PFSK-1 (cell line): ENCODE results near the gene RRP8.

Source experiments
- FOXP2 ChIP-seq: optimal IDR thresholded peaks from 2 replicates; pipeline ENCODE3; 2011; ENCODE audit warnings: borderline replicate concordance, control low read depth, inconsistent platforms; ENCODE audit not compliant: insufficient read depth; ENCODE audit errors: extremely low read length, extremely low read depth
- POLR2AphosphoS5 ChIP-seq: IDR thresholded peaks from 2 replicates; pipeline ENCODE4 v1.6.1; 2012; ENCODE audit warnings: low read depth, mild to moderate bottlenecking, control low read depth, low read length, moderate library complexity
- SIN3A ChIP-seq: IDR thresholded peaks from 2 replicates; pipeline ENCODE4 v1.6.1; 2012; ENCODE audit warnings: mild to moderate bottlenecking, low read length, moderate library complexity, borderline replicate concordance; ENCODE audit not compliant: insufficient read depth
- TAF1 ChIP-seq: IDR thresholded peaks from 2 replicates; pipeline ENCODE4 v1.6.1; 2012; ENCODE audit warnings: low read length, control low read depth, borderline replicate concordance; ENCODE audit not compliant: insufficient read depth
- TF ChIP-seq, protein P1 (sequence below), 2 experiments: IDR thresholded peaks; 2 replicates each; pipeline versions ENCODE4 v1.6.1 to v1.8.0; 2011 to 2012; ENCODE audit warnings: low read depth in 2 of 2, low read length in 2 of 2, control low read depth in 1 of 2, inconsistent platforms in 1 of 2, mild to moderate bottlenecking in 1 of 2, moderate library complexity in 1 of 2; ENCODE audit not compliant: insufficient read depth in 1 of 2

The RRP8 gene

DNA sequence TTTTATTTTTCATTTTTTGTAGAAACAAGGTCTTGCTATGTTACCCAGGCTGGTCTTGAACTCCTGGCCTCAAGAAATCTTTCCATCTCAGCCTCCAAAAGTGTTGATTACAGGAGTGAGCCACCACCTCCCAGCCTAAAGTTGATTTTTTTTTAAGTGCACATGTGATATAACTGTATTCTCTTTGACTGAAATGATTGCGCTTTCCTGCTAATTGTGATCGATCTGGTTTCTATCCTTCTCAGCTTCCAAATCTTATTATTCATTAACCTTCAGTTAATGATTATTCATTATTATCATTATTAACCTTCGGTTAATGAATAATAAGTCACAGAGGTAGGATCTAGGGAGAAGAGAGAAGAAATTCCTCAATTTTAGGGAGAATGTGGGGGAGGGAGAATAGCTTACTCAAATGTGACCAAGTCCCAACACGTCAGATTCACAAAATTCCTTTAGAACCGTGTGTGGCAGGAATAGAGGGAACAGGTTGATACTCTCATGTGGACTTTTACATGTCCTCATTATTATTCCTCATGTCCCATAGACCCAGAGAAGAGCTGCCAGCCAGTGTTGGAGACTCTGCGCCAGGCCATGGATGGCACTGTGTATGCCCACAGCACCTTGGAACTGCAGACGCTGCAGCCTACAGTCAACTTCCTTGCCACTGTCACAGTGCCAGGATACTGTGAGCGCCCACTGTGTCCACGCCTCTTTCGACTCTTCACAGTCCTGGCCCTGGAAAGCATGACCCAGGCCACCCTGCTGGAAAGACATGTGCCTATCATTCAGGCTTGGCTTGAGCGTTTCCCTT is 47.1 kb downstream of the RRP8 start:
- TF ChIP-seq SIN3A (no peak), POLR2AphosphoS5 (no peak), TAF1 (no peak), FOXP2 (no peak)
- TF ChIP-seq, protein P1, sequence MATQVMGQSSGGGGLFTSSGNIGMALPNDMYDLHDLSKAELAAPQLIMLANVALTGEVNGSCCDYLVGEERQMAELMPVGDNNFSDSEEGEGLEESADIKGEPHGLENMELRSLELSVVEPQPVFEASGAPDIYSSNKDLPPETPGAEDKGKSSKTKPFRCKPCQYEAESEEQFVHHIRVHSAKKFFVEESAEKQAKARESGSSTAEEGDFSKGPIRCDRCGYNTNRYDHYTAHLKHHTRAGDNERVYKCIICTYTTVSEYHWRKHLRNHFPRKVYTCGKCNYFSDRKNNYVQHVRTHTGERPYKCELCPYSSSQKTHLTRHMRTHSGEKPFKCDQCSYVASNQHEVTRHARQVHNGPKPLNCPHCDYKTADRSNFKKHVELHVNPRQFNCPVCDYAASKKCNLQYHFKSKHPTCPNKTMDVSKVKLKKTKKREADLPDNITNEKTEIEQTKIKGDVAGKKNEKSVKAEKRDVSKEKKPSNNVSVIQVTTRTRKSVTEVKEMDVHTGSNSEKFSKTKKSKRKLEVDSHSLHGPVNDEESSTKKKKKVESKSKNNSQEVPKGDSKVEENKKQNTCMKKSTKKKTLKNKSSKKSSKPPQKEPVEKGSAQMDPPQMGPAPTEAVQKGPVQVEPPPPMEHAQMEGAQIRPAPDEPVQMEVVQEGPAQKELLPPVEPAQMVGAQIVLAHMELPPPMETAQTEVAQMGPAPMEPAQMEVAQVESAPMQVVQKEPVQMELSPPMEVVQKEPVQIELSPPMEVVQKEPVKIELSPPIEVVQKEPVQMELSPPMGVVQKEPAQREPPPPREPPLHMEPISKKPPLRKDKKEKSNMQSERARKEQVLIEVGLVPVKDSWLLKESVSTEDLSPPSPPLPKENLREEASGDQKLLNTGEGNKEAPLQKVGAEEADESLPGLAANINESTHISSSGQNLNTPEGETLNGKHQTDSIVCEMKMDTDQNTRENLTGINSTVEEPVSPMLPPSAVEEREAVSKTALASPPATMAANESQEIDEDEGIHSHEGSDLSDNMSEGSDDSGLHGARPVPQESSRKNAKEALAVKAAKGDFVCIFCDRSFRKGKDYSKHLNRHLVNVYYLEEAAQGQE (IDR thresholded peaks at IDR 0.05; ENCODE audit: insufficient read depth in 1 of 2, low read depth in 2 of 2, low read length in 2 of 2), result no peak

DNA sequence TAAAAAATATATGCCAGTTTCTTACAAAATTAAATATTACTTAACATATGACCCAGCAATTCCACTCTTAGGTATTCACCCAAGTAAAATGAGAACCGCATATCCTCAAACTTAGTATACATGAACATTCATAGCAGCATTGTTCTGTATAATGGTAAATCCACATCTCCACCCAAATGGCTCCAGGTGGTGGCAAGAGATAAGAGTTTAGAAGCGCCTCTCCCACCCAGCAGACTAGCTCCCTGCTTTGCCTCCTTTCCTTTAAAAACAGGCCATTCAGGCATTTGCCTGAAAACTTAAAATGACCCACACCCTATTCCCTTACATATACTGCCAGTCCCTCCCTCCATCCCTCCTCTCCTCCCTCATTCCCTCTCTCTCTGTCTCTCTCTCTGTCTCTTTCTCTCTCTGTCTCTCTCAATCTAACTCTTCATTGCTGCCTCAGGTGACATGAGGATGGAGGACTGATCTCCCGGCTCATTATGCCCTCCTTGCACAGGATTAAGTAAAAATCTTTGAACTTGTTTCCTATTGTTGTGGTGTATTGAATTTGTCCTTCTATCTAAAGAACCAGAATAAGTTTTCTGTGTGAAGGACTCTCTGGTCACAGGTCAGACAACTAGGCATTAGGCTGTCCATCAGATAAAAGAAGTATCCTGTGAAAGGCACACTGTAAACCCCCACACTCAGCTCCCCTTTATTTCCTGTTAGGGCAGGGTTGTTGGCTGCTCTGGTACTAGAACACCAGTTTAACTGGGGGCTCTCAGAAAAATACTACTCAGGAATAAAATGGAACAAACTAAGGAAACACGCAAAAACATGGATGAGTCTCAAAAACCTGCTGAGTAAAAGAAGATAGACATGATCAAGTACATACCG is 48.3 kb downstream of the RRP8 start:
- TF ChIP-seq SIN3A (no peak), TAF1 (no peak), POLR2AphosphoS5 (no peak), FOXP2 (no peak)
- TF ChIP-seq, protein P1 (IDR thresholded peaks at IDR 0.05; ENCODE audit: insufficient read depth in 1 of 2, low read depth in 2 of 2, low read length in 2 of 2), result no peak

DNA sequence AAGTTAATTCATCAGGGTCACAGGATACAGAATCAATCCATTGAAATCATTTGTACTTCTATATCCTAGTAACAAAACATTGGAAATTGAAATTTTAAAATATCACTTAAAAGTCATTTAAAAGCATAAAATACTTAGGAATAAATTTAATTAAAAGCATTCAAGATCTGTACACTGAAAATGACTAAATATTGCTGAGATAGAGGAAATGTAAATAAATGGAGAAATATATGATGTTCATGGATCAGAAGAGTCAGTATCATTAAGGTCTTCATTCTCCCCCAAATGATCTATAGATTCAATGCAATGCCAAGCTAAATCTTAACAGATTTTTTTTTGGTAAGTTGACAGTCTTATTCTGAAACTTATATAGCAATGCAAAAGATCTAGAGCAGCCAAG is 49.8 kb downstream of the RRP8 start:
- TF ChIP-seq TAF1 (no peak), FOXP2 (no peak), POLR2AphosphoS5 (no peak), SIN3A (no peak)
- TF ChIP-seq, protein P1 (IDR thresholded peaks at IDR 0.05; ENCODE audit: insufficient read depth in 1 of 2, low read depth in 2 of 2, low read length in 2 of 2), result no peak

DNA sequence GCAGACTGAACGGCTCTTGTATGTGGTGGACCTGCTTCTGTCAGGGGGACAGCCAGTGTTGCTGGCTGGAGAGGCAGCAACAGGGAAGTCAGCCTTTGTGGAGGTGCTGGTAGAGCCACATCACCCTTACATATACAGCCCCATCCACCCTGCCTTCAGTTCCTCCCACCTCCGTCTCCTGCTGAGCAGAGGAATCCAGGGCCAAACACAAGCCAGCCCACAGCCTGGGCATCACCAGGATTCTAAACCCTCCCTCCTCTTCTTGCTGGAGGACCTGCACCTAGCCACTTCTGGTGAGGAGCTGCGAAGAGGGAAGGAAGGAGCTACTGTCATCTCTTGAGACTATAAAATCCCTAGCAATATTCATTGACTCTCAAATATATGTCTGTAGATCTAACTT is 54.8 kb downstream of the RRP8 start:
- TF ChIP-seq TAF1, result no peak
- TF ChIP-seq SIN3A, result no peak
- TF ChIP-seq FOXP2, result no peak
- TF ChIP-seq POLR2AphosphoS5, result no peak
- TF ChIP-seq, protein P1 (IDR thresholded peaks at IDR 0.05; ENCODE audit: insufficient read depth in 1 of 2, low read depth in 2 of 2, low read length in 2 of 2), result no peak
